ENCODE measurements around the gene ATXN7. TPM values are rescaled to one million over a fixed set of nuclear protein-coding genes. Genes with fewer than 3 reads are reported as not detected.

The ATXN7 gene
- total RNA-seq, 1 experiment from 2014 or later: 3.6 TPM

DNA sequence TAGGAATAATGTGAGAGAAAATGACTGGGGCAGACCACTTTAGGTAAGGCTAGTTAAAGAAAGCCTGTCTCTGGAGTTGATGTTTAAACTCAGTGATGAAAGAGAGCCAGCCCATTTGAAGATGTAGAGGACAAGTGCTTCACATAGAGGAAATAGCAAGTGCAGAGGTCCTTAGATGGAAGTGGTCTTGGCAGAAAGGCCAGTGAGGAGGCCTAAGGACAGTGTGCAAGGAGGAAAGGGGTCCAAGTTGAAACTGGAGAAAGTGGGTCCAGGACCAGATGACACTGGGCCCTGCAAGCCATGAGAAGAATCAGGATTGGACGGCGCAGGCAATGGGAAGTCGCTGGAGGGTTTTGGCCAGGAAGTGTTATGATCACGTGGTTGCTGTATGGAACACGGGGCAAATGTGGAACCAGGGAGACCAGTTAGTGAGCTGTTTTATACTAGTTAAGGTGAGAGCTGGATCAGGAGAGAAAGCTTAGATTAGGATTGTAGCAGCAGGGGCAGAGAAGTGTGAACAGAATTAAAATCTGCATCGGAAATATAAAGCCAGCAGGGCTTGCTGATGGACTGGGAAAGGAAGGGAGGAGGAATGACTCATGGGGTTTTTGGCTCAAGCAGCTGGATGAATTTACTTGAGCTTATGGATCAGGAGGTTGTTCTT is 96.5 kb downstream of the ATXN7 start:
- POLR2A ChIA-PET (ENCODE audit: unreplicated experiment): no interaction called here
- Histone ChIP-seq H3K27ac (ENCODE audit: low read length) (peak overlapping the region; percentile 46; the same call in 1 of the 2 replicates), H3K9me3 (ENCODE audit: low read length) (no peaks in the 10 kb centered on the region), H2AFZ (ENCODE audit: low read length) (no peak overlapping the region), H4K20me1 (ENCODE audit: low read length) (no peaks in the 10 kb centered on the region), H3F3A (ENCODE audit: low read length, unreplicated experiment) (no peaks in the 10 kb centered on the region), H3K9ac (ENCODE audit: low read length) (no peak overlapping the region), H3K9me2 (replicated peaks; ENCODE audit: low read length) (no peaks in the 10 kb centered on the region), H3K4me2 (ENCODE audit: low read length) (peak overlapping the region; percentile 66), H3K79me2 (ENCODE audit: low read length) (no peaks in the 10 kb centered on the region), H3K27me3 (ENCODE audit: low read length) (no peaks in the 10 kb centered on the region), H3K4me3 (ENCODE audit: low read length) (no peak overlapping the region), H3K4me1 (ENCODE audit: insufficient read depth, low read length) (peaks cover 4% of the 10 kb centered on the region; the same call in 1 of the 2 replicates), H3K36me3 (ENCODE audit: low read depth, low read length) (no peaks in the 10 kb centered on the region)
- intact Hi-C loops (cut with micrococcal nuclease): loop anchor here (1.0 to 10.0 kb wide), 2 partner anchors 33 to 45 kb away; partner anchors contain the start of gene SCAANT1
- ATAC-seq: peak; percentile 86
- peak; percentile 43 for DNase-seq
- BruUV-seq (replicated peaks): no TSS peak
- TF ChIP-seq EZH2phosphoT487 (IDR thresholded peaks at IDR 0.05; ENCODE audit: borderline replicate concordance, low read length): no peak
- TF ChIP-seq EZH2 (IDR thresholded peaks at IDR 0.05; ENCODE audit: low read length, unreplicated experiment): no peak
- TF ChIP-seq CTCF (conservative IDR thresholded peaks at IDR 0.05; ENCODE audit: low read depth, low read length): no peak
- CTCF ChIA-PET: interaction anchor here (0.6 to 1.0 kb wide), 3 partner anchors 11 to 24 kb away, joined by 3 to 13 read pairs (median 8); no protein-coding TSS in a partner anchor

GRCh38 chr3:63961891-63962290 is 98.2 kb downstream of the ATXN7 start:
- intact Hi-C loops (cut with micrococcal nuclease): loop anchor here (10.0 kb wide), 1 partner anchor 47 kb away; the partner anchor contains the start of gene SCAANT1
- Histone ChIP-seq H3F3A (ENCODE audit: low read length, unreplicated experiment) (no peaks in the 10 kb centered on the region), H4K20me1 (ENCODE audit: low read length) (no peaks in the 10 kb centered on the region), H3K27me3 (ENCODE audit: low read length) (no peaks in the 10 kb centered on the region), H3K9ac (ENCODE audit: low read length) (no peak overlapping the region), H3K9me3 (ENCODE audit: low read length) (no peaks in the 10 kb centered on the region), H3K4me2 (ENCODE audit: low read length) (no peak overlapping the region), H3K4me1 (ENCODE audit: insufficient read depth, low read length) (peaks cover 4% of the 10 kb centered on the region; the same call in 1 of the 2 replicates), H3K4me3 (ENCODE audit: low read length) (no peak overlapping the region), H3K9me2 (replicated peaks; ENCODE audit: low read length) (no peaks in the 10 kb centered on the region), H3K36me3 (ENCODE audit: low read depth, low read length) (no peaks in the 10 kb centered on the region), H3K79me2 (ENCODE audit: low read length) (no peaks in the 10 kb centered on the region), H3K27ac (ENCODE audit: low read length) (no peak overlapping the region), H2AFZ (ENCODE audit: low read length) (no peak overlapping the region)
- ChIA-PET CTCF (interaction anchor here (0.7 to 0.8 kb wide), 2 partner anchors 31 to 137 kb away, joined by 4 read pairs; no protein-coding TSS in a partner anchor), POLR2A (ENCODE audit: unreplicated experiment) (no interaction called here)
- peak; percentile 48; the same call in 1 of the 2 replicates for TF ChIP-seq CTCF (conservative IDR thresholded peaks at IDR 0.05; ENCODE audit: low read depth, low read length)
- no peak for TF ChIP-seq EZH2phosphoT487 (IDR thresholded peaks at IDR 0.05; ENCODE audit: borderline replicate concordance, low read length)
- BruUV-seq (replicated peaks): no TSS peak
- DNase-seq: peak; percentile 54
- ATAC-seq: peak; percentile 63

GRCh38 chr3:63963496-63963895 is 99.8 kb downstream of the ATXN7 start:
- BruUV-seq (replicated peaks): no TSS peak
- Histone ChIP-seq H4K20me1 (ENCODE audit: low read length) (no peaks in the 10 kb centered on the region), H2AFZ (ENCODE audit: low read length) (no peak overlapping the region), H3K4me3 (ENCODE audit: low read length) (no peak overlapping the region), H3K27me3 (ENCODE audit: low read length) (no peaks in the 10 kb centered on the region), H3K4me2 (ENCODE audit: low read length) (no peak overlapping the region), H3K27ac (ENCODE audit: low read length) (no peak overlapping the region), H3F3A (ENCODE audit: low read length, unreplicated experiment) (no peaks in the 10 kb centered on the region), H3K79me2 (ENCODE audit: low read length) (no peaks in the 10 kb centered on the region), H3K9ac (ENCODE audit: low read length) (no peak overlapping the region), H3K9me2 (replicated peaks; ENCODE audit: low read length) (no peaks in the 10 kb centered on the region), H3K9me3 (ENCODE audit: low read length) (no peaks in the 10 kb centered on the region), H3K4me1 (ENCODE audit: insufficient read depth, low read length) (peaks cover 7% of the 10 kb centered on the region), H3K36me3 (ENCODE audit: low read depth, low read length) (no peaks in the 10 kb centered on the region)
- intact Hi-C loops (cut with micrococcal nuclease): loop anchor here (10.0 kb wide), 1 partner anchor 49 kb away; the partner anchor contains the start of gene SCAANT1
- CTCF ChIA-PET: no interaction called here
- TF ChIP-seq EZH2 (IDR thresholded peaks at IDR 0.05; ENCODE audit: low read length, unreplicated experiment) (no peak), CTCF (conservative IDR thresholded peaks at IDR 0.05; ENCODE audit: low read depth, low read length) (no peak), EZH2phosphoT487 (IDR thresholded peaks at IDR 0.05; ENCODE audit: borderline replicate concordance, low read length) (no peak)
- POLR2A ChIA-PET (ENCODE audit: unreplicated experiment): no interaction called here
- no peak for DNase-seq
- ATAC-seq: no peak
